H1 (cell line): ENCODE results near the gene CCDC18. TPM values are rescaled to one million over a fixed set of nuclear protein-coding genes. Genes with fewer than 3 reads are reported as not detected.

Experiments
- CTCF ChIA-PET: fragments of 300-600 bp; sonication (Branson Sonifier 250); formaldehyde crosslinking; loops from one replicate; lab custom pipeline; 2021; ENCODE audit not compliant: partially characterized antibody; lab: Charles Lee
- POLR2A ChIA-PET: fragments of 300-600 bp; sonication (Branson Sonifier 250); formaldehyde crosslinking; loops from one replicate; lab custom pipeline; 2021; ENCODE audit warnings: inconsistent platforms; ENCODE audit not compliant: partially characterized antibody; lab: Charles Lee
- DNase-seq, 2 experiments: peaks; one replicate each; pipeline versions ENCODE4 v3.0.0 to v3.0.0-alpha.2; 2010 to 2022; ENCODE audit warnings: low spot score in 2 of 2, low read depth in 1 of 2, mixed read lengths in 1 of 2
- FAIRE-seq: peaks from 2 replicates; lab custom pipeline; 2011; peaks lifted over from hg19 to GRCh38; lab: Jason Lieb, UNC
- H2AFZ ChIP-seq: 2 replicates; pipeline ENCODE4 v1.8.1; 2012; ENCODE audit warnings: low read length, inconsistent platforms
- H2AK5ac ChIP-seq: 2 replicates; pipeline ENCODE4 v1.6.1; 2013; ENCODE audit warnings: low read depth, low read length
- H2BK120ac ChIP-seq: replicated peaks from 2 replicates; pipeline ENCODE3; 2013; ENCODE audit warnings: low read depth, low read length, inconsistent platforms
- H2BK12ac ChIP-seq: 2 replicates; pipeline ENCODE4 v1.6.1; 2013; ENCODE audit warnings: low read depth, low read length
- H2BK15ac ChIP-seq: 2 replicates; pipeline ENCODE4 v1.6.1; 2013; ENCODE audit warnings: low read length
- H2BK20ac ChIP-seq: 2 replicates; pipeline ENCODE4 v1.6.1; 2013; ENCODE audit warnings: low read length
- H2BK5ac ChIP-seq: 2 replicates; pipeline ENCODE4 v1.6.1; 2013; ENCODE audit warnings: low read depth, low read length
- H3K14ac ChIP-seq: 2 replicates; pipeline ENCODE4 v1.6.1; 2013; ENCODE audit warnings: inconsistent platforms; ENCODE audit not compliant: insufficient read length
- H3K18ac ChIP-seq: 2 replicates; pipeline ENCODE4 v1.6.1; 2013; ENCODE audit warnings: low read length; ENCODE audit errors: extremely low read depth
- H3K23ac ChIP-seq: 2 replicates; pipeline ENCODE4 v1.6.1; 2013; ENCODE audit warnings: inconsistent platforms; ENCODE audit not compliant: insufficient read length
- H3K23me2 ChIP-seq: 2 replicates; pipeline ENCODE4 v1.6.1; 2013; ENCODE audit warnings: low read depth, low read length
- H3K27ac ChIP-seq: 2 replicates; pipeline ENCODE4 v1.6.1; 2011; ENCODE audit warnings: low read depth, low read length, inconsistent platforms
- H3K27me3 ChIP-seq, 4 experiments: replicated peaks in 1 of 4; 1 replicate in 1 of 4; 2 replicates in 3 of 4; pipeline versions ENCODE4 v1.6.1 to v1.8.1; 2011 to 2013; ENCODE audit warnings: low read length in 3 of 4, mild to moderate bottlenecking in 3 of 4, inconsistent platforms in 2 of 4, mixed read lengths in 2 of 4, moderate library complexity in 1 of 4; ENCODE audit not compliant: control insufficient read depth in 3 of 4, insufficient read depth in 3 of 4; ENCODE audit errors: extremely low read depth in 1 of 4
- H3K36me3 ChIP-seq, 4 experiments: 2 replicates each; pipeline versions ENCODE4 v1.6.1 to v1.8.1; 2011 to 2013; ENCODE audit warnings: mild to moderate bottlenecking in 4 of 4, low read length in 3 of 4, moderate library complexity in 2 of 4, control low read depth in 1 of 4, inconsistent platforms in 1 of 4; ENCODE audit not compliant: insufficient read depth in 4 of 4, control insufficient read depth in 2 of 4
- H3K4ac ChIP-seq: replicated peaks from 2 replicates; pipeline ENCODE3; 2013; ENCODE audit warnings: low read length, low read depth, mixed read lengths, inconsistent platforms; ENCODE audit not compliant: insufficient read length
- H3K4me1 ChIP-seq, 4 experiments: replicated peaks in 1 of 4; 1 replicate in 1 of 4; 2 replicates in 3 of 4; pipeline versions ENCODE4 v1.6.1 to v1.8.1; 2011 to 2013; ENCODE audit warnings: low read length in 3 of 4, inconsistent platforms in 2 of 4, mixed read lengths in 1 of 4; ENCODE audit not compliant: insufficient read depth in 4 of 4, control insufficient read depth in 3 of 4
- H3K4me2 ChIP-seq, 2 experiments: 2 replicates each; pipeline versions ENCODE4 v1.6.1 to v1.8.1; 2011 to 2013; ENCODE audit warnings: low read depth in 2 of 2, low read length in 2 of 2, control low read depth in 1 of 2, inconsistent platforms in 1 of 2, mild to moderate bottlenecking in 1 of 2; ENCODE audit not compliant: insufficient read depth in 1 of 2
- H3K4me3 ChIP-seq, 4 experiments: fragments of 200-600, 300-600 bp in 1 of 4; sonication (generic), shearing (Covaris generic), sonication (Bioruptor Twin) in 1 of 4; 2 replicates each; pipeline versions ENCODE4 v1.5.1 to v1.8.1; 2011 to 2016; ENCODE audit warnings: low read length in 4 of 4, low read depth in 3 of 4, control low read depth in 2 of 4, inconsistent platforms in 2 of 4, mild to moderate bottlenecking in 2 of 4, mixed read lengths in 1 of 4, moderate library complexity in 1 of 4; ENCODE audit not compliant: insufficient read depth in 2 of 4; ENCODE audit errors: extremely low read depth in 1 of 4
- H3K56ac ChIP-seq: replicated peaks from 2 replicates; pipeline ENCODE3; 2013; ENCODE audit warnings: low read depth, mild to moderate bottlenecking, mixed read lengths, low read length, inconsistent platforms; ENCODE audit not compliant: insufficient read length
- H3K79me1 ChIP-seq: 2 replicates; pipeline ENCODE4 v1.6.1; 2013; ENCODE audit warnings: low read depth, low read length, control low read depth
- H3K79me2 ChIP-seq, 2 experiments: 2 replicates each; pipeline versions ENCODE4 v1.6.1 to v1.8.1; 2012 to 2013; ENCODE audit warnings: low read length in 2 of 2, mild to moderate bottlenecking in 2 of 2, inconsistent platforms in 1 of 2; ENCODE audit not compliant: insufficient read depth in 2 of 2, control insufficient read depth in 1 of 2
- H3K9ac ChIP-seq, 4 experiments: replicated peaks in 1 of 4; 1 replicate in 1 of 4; 2 replicates in 3 of 4; pipeline versions ENCODE4 v1.6.1 to v1.8.1; 2011 to 2013; ENCODE audit warnings: low read depth in 3 of 4, low read length in 3 of 4, control low read depth in 2 of 4, mild to moderate bottlenecking in 2 of 4, moderate library complexity in 2 of 4, inconsistent platforms in 1 of 4; ENCODE audit errors: extremely low read depth in 1 of 4
- H3K9me3 ChIP-seq, 2 experiments: 2 replicates each; pipeline versions ENCODE4 v1.6.1 to v1.8.1; 2012 to 2013; ENCODE audit warnings: mild to moderate bottlenecking in 2 of 2, moderate library complexity in 2 of 2, control low read depth in 1 of 2, inconsistent platforms in 1 of 2, low read depth in 1 of 2, low read length in 1 of 2, mixed read lengths in 1 of 2; ENCODE audit not compliant: insufficient read depth in 2 of 2
- H4K20me1 ChIP-seq, 2 experiments: replicated peaks in 1 of 2; 2 replicates each; pipeline versions ENCODE3 to v1.8.1; 2011 to 2013; ENCODE audit warnings: inconsistent platforms in 2 of 2, low read length in 2 of 2, mild to moderate bottlenecking in 1 of 2; ENCODE audit not compliant: insufficient read depth in 2 of 2, control insufficient read depth in 1 of 2
- H4K5ac ChIP-seq: 2 replicates; pipeline ENCODE4 v1.6.1; 2013; ENCODE audit warnings: low read length, low read depth, mixed read lengths, inconsistent platforms; ENCODE audit not compliant: insufficient read length
- H4K8ac ChIP-seq: 2 replicates; pipeline ENCODE4 v1.8.0; 2013; ENCODE audit warnings: mild to moderate bottlenecking, moderate library complexity, low read length, inconsistent platforms; ENCODE audit not compliant: insufficient read depth; ENCODE audit errors: extremely low read depth
- H4K91ac ChIP-seq: replicated peaks from 2 replicates; pipeline ENCODE3; 2013; ENCODE audit warnings: low read length, mixed read lengths, inconsistent platforms; ENCODE audit not compliant: insufficient read length
- CBX5 ChIP-seq: fragments of 300-800, 300-1000 bp; sonication (generic); IDR thresholded peaks from 2 replicates; pipeline ENCODE4 v1.7.1; 2016; ENCODE audit warnings: antibody characterized with exemption, low read length, low read depth
- CHD1 ChIP-seq: IDR thresholded peaks from 2 replicates; pipeline ENCODE4 v1.6.1; 2012; ENCODE audit warnings: low read depth, low read length, improper control_type of control experiment
- NANOG ChIP-seq: IDR thresholded peaks from 2 replicates; pipeline ENCODE4 v1.6.1; 2011; ENCODE audit warnings: low read length, low read depth, mild to moderate bottlenecking, inconsistent platforms; ENCODE audit not compliant: insufficient read depth, poor library complexity, severe bottlenecking
- SAP30 ChIP-seq: fragments of 300-600 bp; sonication (generic); IDR thresholded peaks from 2 replicates; pipeline ENCODE4 v1.7.1; 2012; ENCODE audit warnings: low read length, moderate library complexity, mild to moderate bottlenecking, inconsistent platforms; ENCODE audit not compliant: insufficient read depth, insufficient replicate concordance
- WGBS, 2 experiments: shearing (Covaris generic) in 1 of 2; methylation state at CpG; one replicate each; pipeline versions ENCODE4 v1.1.6 to v1.1.7; 2013 to 2015; ENCODE audit warnings: low lambda C conversion rate in 2 of 2, mixed read lengths in 2 of 2, inconsistent platforms in 1 of 2, low coverage in 1 of 2, missing lambda C conversion rate in 1 of 2; ENCODE audit not compliant: insufficient replicate concordance in 2 of 2, insufficient coverage in 1 of 2, insufficient read length in 1 of 2; ENCODE audit errors: extremely low coverage in 1 of 2, missing lambda C conversion rate in 1 of 2; 5-methylcytosine and 5-hydroxymethylcytosine counted together
- polyA plus RNA-seq, 7 experiments: library from polyadenylated mRNA; depleted of rRNA in 3 of 7; stranded (reverse) in 5 of 7; unstranded in 2 of 7; fragments of >200 nt in 5 of 7; fragments of 200-250 nt in 2 of 7; gene quantifications; 1 replicate in 5 of 7; 2 replicates in 1 of 7; 4 replicates in 1 of 7; pipeline versions ENCODE4 v1.2.1 to v1.2.3, GENCODE V29; 2011 to 2013; ENCODE audit warnings: missing spikeins in 2 of 7, mixed read lengths in 2 of 7
- total RNA-seq: library from RNA; stranded (reverse); fragmentation: NEBNext Ultra II Directional; extraction: Animal tissue kit (Norgen Biotek cat#: 25700); gene quantifications from 2 replicates; pipeline ENCODE4 v1.2.1, GENCODE V29; 2021

CCDC18 gene
- total and polyA plus RNA-seq, 2 of the 8 experiments (the other 6 are each of a cell fraction or from before 2014, with no cell fraction given), result 3.0 to 21.2 TPM

- no peak overlapping the region for H4K8ac ChIP-seq
- H3K23ac ChIP-seq, result no peak overlapping the region
- no peak overlapping the region for H3K56ac ChIP-seq
- H3K14ac ChIP-seq, result no peak overlapping the region
- no peak overlapping the region for H2AK5ac ChIP-seq
- H3K9me3 ChIP-seq, result peaks cover 17 to 21% of the 10 kb centered on the region in 2 experiments
- no peak overlapping the region for H3K18ac ChIP-seq
- no peaks in the 10 kb centered on the region for H3K23me2 ChIP-seq
- no peak for FAIRE-seq
- H3K79me2 ChIP-seq, result no peaks in the 10 kb centered on the region
- no peak overlapping the region for H4K91ac ChIP-seq
- DNase-seq, result no peak
- H2BK15ac ChIP-seq, result no peak overlapping the region
- TF ChIP-seq NANOG (no peak), CBX5 (no peak), CHD1 (no peak), SAP30 (no peak)
- TF ChIP-seq, all 59 proteins: peak for 0
- Histone ChIP-seq H3K9ac (no peak overlapping the region), H4K5ac (no peak overlapping the region), H3K4ac (no peak overlapping the region), H3K79me1 (no peaks in the 10 kb centered on the region), H3K4me3 (peak overlapping the region in 1 of 4 experiments; percentile 5; a peak in 1 of 8 replicates), H3K4me1 (no peaks in the 10 kb centered on the region), H2BK12ac (no peak overlapping the region), H4K20me1 (no peaks in the 10 kb centered on the region), H2BK120ac (no peak overlapping the region), H3K4me2 (no peak overlapping the region), H3K27ac (no peak overlapping the region), H2AFZ (no peak overlapping the region), H3K27me3 (no peaks in the 10 kb centered on the region), H2BK5ac (no peak overlapping the region), H3K36me3 (peaks cover 2 to 49% (median 26%) of the 10 kb centered on the region in 4 experiments; a peak in 6 of 8 replicates), H2BK20ac (no peak overlapping the region)
- POLR2A ChIA-PET, result no interaction called here
- CTCF ChIA-PET, result interaction anchor here (0.7 to 1.3 kb wide), 2 partner anchors 9 to 608 kb away, joined by 3 read pairs; no protein-coding TSS in a partner anchor
- 86% methylated on average over 1 of the region's 1 CpG; no CpG with 5 or more reads in 1 of the 2 experiments for WGBS, 2 experiments
Measured at GRCh38 chr1:93238425-93238824, 57.9 kb downstream of the CCDC18 start.
